IMR-90 (cell line): ENCODE results near the gene PDGFD. TPM values are rescaled to one million over a fixed set of nuclear protein-coding genes. Genes with fewer than 3 reads are reported as not detected.

Experiments used
- ATAC-seq: fragments of 200-7000 bp; cut with Tn5 transposase; 2 replicates; pipeline ENCODE4 v1.9.1; 2020; ENCODE audit warnings: low read depth, mild to moderate bottlenecking, moderate library complexity
- BruUV-seq: library from RNA; stranded (reverse); fragments of 400-500 nt; replicated peaks from 2 replicates; lab custom pipeline; 2021; lab: Mats Ljungman, UMichigan
- CTCF ChIA-PET: fragments of 300-600 bp; formaldehyde crosslinking; extraction: SDS; loops from one replicate; lab custom pipeline; 2021; ENCODE audit warnings: antibody characterized with exemption; lab: Yijun Ruan, JAX
- POLR2A ChIA-PET: fragments of 300-600 bp; sonication (Branson Sonifier 250); formaldehyde crosslinking; loops from one replicate; lab custom pipeline; 2022; ENCODE audit warnings: antibody characterized with exemption; ENCODE audit not compliant: unreplicated experiment; lab: Charles Lee
- DNase-seq: peaks from one replicate; pipeline ENCODE4 v3.0.0; 2013
- H2AFZ ChIP-seq: replicated peaks from 2 replicates; pipeline ENCODE3; 2013; ENCODE audit warnings: low read length, mild to moderate bottlenecking; ENCODE audit not compliant: poor library complexity
- H2AK5ac ChIP-seq: 2 replicates; pipeline ENCODE4 v1.6.1; 2013; ENCODE audit warnings: low read depth, low read length, inconsistent platforms
- H2AK9ac ChIP-seq: replicated peaks from 2 replicates; pipeline ENCODE3; 2013; ENCODE audit warnings: mild to moderate bottlenecking, low read depth, low read length, moderate library complexity; ENCODE audit not compliant: poor library complexity
- H2BK120ac ChIP-seq: 2 replicates; pipeline ENCODE4 v1.6.1; 2013; ENCODE audit warnings: low read depth, low read length, inconsistent platforms
- H2BK15ac ChIP-seq: 3 replicates; pipeline ENCODE4 v1.6.1; 2013; ENCODE audit warnings: low read depth, low read length, inconsistent platforms
- H2BK20ac ChIP-seq: 2 replicates; pipeline ENCODE4 v1.6.1; 2013; ENCODE audit warnings: low read depth, mild to moderate bottlenecking, inconsistent platforms, low read length, moderate library complexity
- H2BK5ac ChIP-seq: 2 replicates; pipeline ENCODE4 v1.6.1; 2013; ENCODE audit warnings: mild to moderate bottlenecking, low read depth, low read length, inconsistent platforms; ENCODE audit not compliant: poor library complexity, severe bottlenecking
- H3K14ac ChIP-seq: replicated peaks from 2 replicates; pipeline ENCODE4 v1.6.1; 2013; ENCODE audit warnings: low read depth, low read length, inconsistent platforms
- H3K18ac ChIP-seq: 2 replicates; pipeline ENCODE4 v1.6.1; 2013; ENCODE audit warnings: low read depth, low read length, control low read depth
- H3K23ac ChIP-seq: 2 replicates; pipeline ENCODE4 v1.6.1; 2013; ENCODE audit warnings: low read depth, low read length, inconsistent platforms
- H3K27ac ChIP-seq: 2 replicates; pipeline ENCODE4 v1.5.1; 2013; ENCODE audit warnings: mild to moderate bottlenecking, control low read depth, low read length; ENCODE audit not compliant: insufficient read depth
- H3K27me3 ChIP-seq: 2 replicates; pipeline ENCODE4 v1.6.1; 2013; ENCODE audit warnings: low read length; ENCODE audit not compliant: control insufficient read depth, insufficient read depth
- H3K36me3 ChIP-seq: 2 replicates; pipeline ENCODE4 v1.6.1; 2013; ENCODE audit warnings: low read length, mixed read lengths; ENCODE audit not compliant: control insufficient read depth, insufficient read depth
- H3K4ac ChIP-seq: 2 replicates; pipeline ENCODE4 v1.6.1; 2013; ENCODE audit warnings: low read depth, low read length, inconsistent platforms
- H3K4me1 ChIP-seq: 2 replicates; pipeline ENCODE4 v1.6.1; 2013; ENCODE audit warnings: low read length, mixed read lengths; ENCODE audit not compliant: control insufficient read depth, insufficient read depth
- H3K4me2 ChIP-seq: 2 replicates; pipeline ENCODE4 v1.6.1; 2013; ENCODE audit warnings: low read depth, mild to moderate bottlenecking, control low read depth, low read length, moderate library complexity
- H3K4me3 ChIP-seq: 2 replicates; pipeline ENCODE4 v1.5.1; 2013; ENCODE audit warnings: low read depth, mild to moderate bottlenecking, control low read depth, low read length, moderate library complexity; ENCODE audit not compliant: insufficient read depth
- H3K56ac ChIP-seq: 2 replicates; pipeline ENCODE4 v1.6.1; 2013; ENCODE audit warnings: low read length, inconsistent platforms; ENCODE audit not compliant: insufficient read depth; ENCODE audit errors: extremely low read depth
- H3K79me1 ChIP-seq, 2 experiments: 2 replicates each; pipeline ENCODE4 v1.6.1; 2013; ENCODE audit warnings: low read length in 2 of 2, inconsistent platforms in 1 of 2, low read depth in 1 of 2
- H3K9ac ChIP-seq: 2 replicates; pipeline ENCODE4 v1.6.1; 2013; ENCODE audit warnings: low read depth, low read length, control low read depth
- H3K9me1 ChIP-seq: 2 replicates; pipeline ENCODE4 v1.6.1; 2013; ENCODE audit warnings: low read length, inconsistent platforms; ENCODE audit not compliant: insufficient read depth
- H3K9me3 ChIP-seq: 2 replicates; pipeline ENCODE4 v1.6.1; 2013; ENCODE audit warnings: low read length; ENCODE audit not compliant: control insufficient read depth, insufficient read depth
- H4K20me1 ChIP-seq: 2 replicates; pipeline ENCODE4 v1.6.1; 2013; ENCODE audit warnings: low read length, inconsistent platforms; ENCODE audit not compliant: insufficient read depth
- H4K5ac ChIP-seq: 2 replicates; pipeline ENCODE4 v1.6.1; 2013; ENCODE audit warnings: mild to moderate bottlenecking, low read depth, low read length, control low read depth
- H4K8ac ChIP-seq, 2 experiments: 2 replicates each; pipeline ENCODE4 v1.6.1; 2013; ENCODE audit warnings: low read depth in 2 of 2, low read length in 2 of 2, control low read depth in 1 of 2, inconsistent platforms in 1 of 2
- H4K91ac ChIP-seq: 2 replicates; pipeline ENCODE4 v1.6.1; 2013; ENCODE audit warnings: low read depth, low read length, inconsistent platforms; ENCODE audit not compliant: insufficient read depth
- BHLHE40 ChIP-seq: fragments of 150-350 bp; IDR thresholded peaks from 2 replicates; pipeline ENCODE4 v1.6.1; 2016; ENCODE audit warnings: mild to moderate bottlenecking, low read depth, low read length
- CEBPB ChIP-seq: IDR thresholded peaks from 2 replicates; pipeline ENCODE4 v1.6.1; 2012; ENCODE audit warnings: low read depth, low read length, improper control_type of control experiment
- CHD1 ChIP-seq: IDR thresholded peaks from 2 replicates; pipeline ENCODE4 v1.6.1; 2012; ENCODE audit warnings: low read depth, low read length, improper control_type of control experiment
- FOS ChIP-seq: fragments of 150-350 bp; IDR thresholded peaks from 2 replicates; pipeline ENCODE4 v1.6.1; 2016; ENCODE audit warnings: low read depth, low read length
- MXI1 ChIP-seq: IDR thresholded peaks from 2 replicates; pipeline ENCODE4 v1.6.1; 2012; ENCODE audit warnings: low read depth, mild to moderate bottlenecking, low read length, moderate library complexity, borderline replicate concordance
- NFE2L2 ChIP-seq: fragments of 150-350 bp; IDR thresholded peaks from 2 replicates; pipeline ENCODE4 v1.6.1; 2016; ENCODE audit warnings: low read depth, mild to moderate bottlenecking, low read length
- RCOR1 ChIP-seq: IDR thresholded peaks from 2 replicates; pipeline ENCODE4 v1.6.1; 2012; ENCODE audit warnings: mild to moderate bottlenecking, low read length, improper control_type of control experiment; ENCODE audit not compliant: insufficient replicate concordance
- RFX5 ChIP-seq: IDR thresholded peaks from 2 replicates; pipeline ENCODE4 v1.8.0; 2012; ENCODE audit warnings: low read depth, mild to moderate bottlenecking, low read length, moderate library complexity
- SMC3 ChIP-seq: fragments of 150-350 bp; IDR thresholded peaks from 2 replicates; pipeline ENCODE4 v1.6.1; 2016; ENCODE audit warnings: low read depth, mild to moderate bottlenecking, antibody characterized with exemption, low read length, moderate library complexity
- WGBS, 2 experiments: methylation state at CpG; one replicate each; pipeline versions ENCODE4 v1.1.5 to v1.1.7; 2013; ENCODE audit warnings: missing lambda C conversion rate in 2 of 2; ENCODE audit not compliant: insufficient read length in 1 of 2; ENCODE audit errors: extremely low coverage in 2 of 2; 5-methylcytosine and 5-hydroxymethylcytosine counted together
- dilution Hi-C: fragments of 300-500 bp; cut with HindIII; formaldehyde crosslinking; loops from one replicate; pipeline ENCODE4 v1.14.3; 2018; ENCODE audit warnings: low sequenced_read_pairs; ENCODE audit not compliant: unreplicated experiment
- in situ Hi-C: fragments of 300-500 bp; cut with MboI; formaldehyde crosslinking; loops from 3 replicates; pipeline ENCODE4 v1.14.3; 2019; ENCODE audit warnings: low sequenced_read_pairs, inconsistent platforms, mixed read lengths
- intact Hi-C: fragments of 100-400 bp; cut with micrococcal nuclease; formaldehyde crosslinking; loops from 2 replicates; pipeline ENCODE4 v1.10.0; 2022
- polyA plus RNA-seq, 3 experiments: library from polyadenylated mRNA; depleted of rRNA; stranded (reverse); fragments of >200 nt; gene quantifications; 2 replicates each; pipeline ENCODE4 v1.2.3, GENCODE V29; 2012; ENCODE audit warnings: low replicate concordance in 1 of 3
- total RNA-seq: library from RNA; depleted of rRNA; stranded (reverse); fragments of >200 nt; gene quantifications from 2 replicates; pipeline ENCODE4 v1.2.3, GENCODE V29; 2012
- TF ChIP-seq, protein P1 (sequence below): conservative IDR thresholded peaks from 2 replicates; pipeline ENCODE4 v1.5.1; 2012; ENCODE audit warnings: mild to moderate bottlenecking, low read depth, low read length, improper control_type of control experiment
- TF ChIP-seq, protein P2 (sequence below): fragments of 150-350 bp; IDR thresholded peaks from 2 replicates; pipeline ENCODE4 v1.6.1; 2016; ENCODE audit warnings: low read depth, mild to moderate bottlenecking, low read length, moderate library complexity, borderline replicate concordance

PDGFD gene
- total and polyA plus RNA-seq, 2 of the 4 experiments (the other 2 are of a cell fraction): 2.1 to 3.0 TPM

DNA sequence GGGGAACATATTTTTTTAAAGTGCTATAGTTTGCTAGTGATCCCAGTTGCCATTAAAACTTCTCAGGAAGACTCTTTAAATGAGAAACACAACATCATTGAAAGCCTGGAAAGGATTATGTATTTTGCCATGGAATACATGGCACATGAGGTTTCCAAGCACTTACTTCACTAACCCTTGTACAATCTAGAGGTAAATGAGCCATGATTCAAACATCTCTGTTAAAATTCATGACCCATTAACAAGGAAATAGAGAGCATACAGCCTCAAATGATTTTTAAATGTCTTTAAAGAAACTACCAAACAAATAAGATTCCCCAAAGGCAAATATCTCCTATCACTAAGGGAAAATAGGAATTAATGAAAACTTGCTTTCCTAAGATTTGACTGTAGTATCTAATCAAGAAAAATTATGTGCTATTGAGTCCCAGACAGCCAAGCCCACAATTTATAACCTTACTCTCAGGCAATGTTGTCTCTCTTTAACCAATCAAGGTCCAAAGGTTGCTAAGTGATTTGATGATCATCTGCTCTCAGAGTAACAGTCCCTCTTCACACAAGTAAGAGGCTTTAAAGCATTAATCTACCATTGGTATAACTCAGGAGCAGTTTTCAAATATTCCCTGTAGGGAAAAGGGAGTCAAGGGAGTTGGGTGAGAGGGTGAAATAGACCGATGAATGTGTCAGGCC, 219.6 kb downstream of the PDGFD start:
- intact Hi-C loops: loop anchor here (10.0 kb wide), 1 partner anchor 1290 kb away; no protein-coding TSS in a partner anchor
- H4K20me1 ChIP-seq: no peaks in the 10 kb centered on the region
- no peak overlapping the region for H3K27ac ChIP-seq
- TF ChIP-seq BHLHE40 (no peak), RCOR1 (no peak), CEBPB (no peak), NFE2L2 (no peak), RFX5 (no peak), CHD1 (no peak), SMC3 (no peak), FOS (no peak), MXI1 (no peak)
- TF ChIP-seq, protein P1, sequence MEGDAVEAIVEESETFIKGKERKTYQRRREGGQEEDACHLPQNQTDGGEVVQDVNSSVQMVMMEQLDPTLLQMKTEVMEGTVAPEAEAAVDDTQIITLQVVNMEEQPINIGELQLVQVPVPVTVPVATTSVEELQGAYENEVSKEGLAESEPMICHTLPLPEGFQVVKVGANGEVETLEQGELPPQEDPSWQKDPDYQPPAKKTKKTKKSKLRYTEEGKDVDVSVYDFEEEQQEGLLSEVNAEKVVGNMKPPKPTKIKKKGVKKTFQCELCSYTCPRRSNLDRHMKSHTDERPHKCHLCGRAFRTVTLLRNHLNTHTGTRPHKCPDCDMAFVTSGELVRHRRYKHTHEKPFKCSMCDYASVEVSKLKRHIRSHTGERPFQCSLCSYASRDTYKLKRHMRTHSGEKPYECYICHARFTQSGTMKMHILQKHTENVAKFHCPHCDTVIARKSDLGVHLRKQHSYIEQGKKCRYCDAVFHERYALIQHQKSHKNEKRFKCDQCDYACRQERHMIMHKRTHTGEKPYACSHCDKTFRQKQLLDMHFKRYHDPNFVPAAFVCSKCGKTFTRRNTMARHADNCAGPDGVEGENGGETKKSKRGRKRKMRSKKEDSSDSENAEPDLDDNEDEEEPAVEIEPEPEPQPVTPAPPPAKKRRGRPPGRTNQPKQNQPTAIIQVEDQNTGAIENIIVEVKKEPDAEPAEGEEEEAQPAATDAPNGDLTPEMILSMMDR: no peak
- TF ChIP-seq, protein P2, sequence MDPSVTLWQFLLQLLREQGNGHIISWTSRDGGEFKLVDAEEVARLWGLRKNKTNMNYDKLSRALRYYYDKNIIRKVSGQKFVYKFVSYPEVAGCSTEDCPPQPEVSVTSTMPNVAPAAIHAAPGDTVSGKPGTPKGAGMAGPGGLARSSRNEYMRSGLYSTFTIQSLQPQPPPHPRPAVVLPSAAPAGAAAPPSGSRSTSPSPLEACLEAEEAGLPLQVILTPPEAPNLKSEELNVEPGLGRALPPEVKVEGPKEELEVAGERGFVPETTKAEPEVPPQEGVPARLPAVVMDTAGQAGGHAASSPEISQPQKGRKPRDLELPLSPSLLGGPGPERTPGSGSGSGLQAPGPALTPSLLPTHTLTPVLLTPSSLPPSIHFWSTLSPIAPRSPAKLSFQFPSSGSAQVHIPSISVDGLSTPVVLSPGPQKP: no peak
- H4K8ac ChIP-seq: no peak overlapping the region
- H2BK20ac ChIP-seq: no peak overlapping the region
- peaks cover 5% of the 10 kb centered on the region for H3K4me1 ChIP-seq
- no peak overlapping the region for H2BK120ac ChIP-seq
- no peak overlapping the region for H3K9ac ChIP-seq
- no peak overlapping the region for H2AK9ac ChIP-seq
- WGBS, 2 experiments: no CpG with 5 or more reads among the region's 1 CpG
- no peaks in the 10 kb centered on the region for H3K36me3 ChIP-seq
- no peak overlapping the region for H2AK5ac ChIP-seq
- in situ Hi-C loops: no loop called here
- no peak overlapping the region for H3K18ac ChIP-seq
- H3K14ac ChIP-seq: no peak overlapping the region; the same call in 1 of the 2 replicates
- ChIA-PET CTCF (interaction anchor here (0.6 kb wide), 1 partner anchor 53 kb away, joined by 4 read pairs; no protein-coding TSS in a partner anchor), POLR2A (no interaction called here)
- H4K91ac ChIP-seq: no peak overlapping the region
- no peak overlapping the region for H2BK5ac ChIP-seq
- H3K27me3 ChIP-seq: no peaks in the 10 kb centered on the region
- H4K5ac ChIP-seq: no peak overlapping the region
- no peak overlapping the region for H2AFZ ChIP-seq
- no peak overlapping the region for H3K4ac ChIP-seq
- ATAC-seq (no peak), DNase-seq (no peak)
- no peak overlapping the region for H3K4me3 ChIP-seq
- H3K79me1 ChIP-seq: no peaks in the 10 kb centered on the region
- dilution Hi-C loops: no loop called here
- no peak overlapping the region for H2BK15ac ChIP-seq
- H3K9me1 ChIP-seq: peaks cover 12% of the 10 kb centered on the region
- no TSS peak for BruUV-seq
- H3K4me2 ChIP-seq: no peak overlapping the region
- no peak overlapping the region for H3K56ac ChIP-seq
- no peak overlapping the region for H3K23ac ChIP-seq
- no peaks in the 10 kb centered on the region for H3K9me3 ChIP-seq
